Bronchial epithelial cell (primary cell): Measurements from ENCODE around the gene DGKA. TPM values are rescaled to one million over a fixed set of nuclear protein-coding genes. Genes with fewer than 3 reads are reported as not detected.
A peak's percentile ranks its signal among the peaks of the same experiment; 100 is the strongest.
"Not testable (repeated sequence)": the region's sequence is repeated elsewhere in the genome, so short reads cannot be mapped to it uniquely, and the experiment has no call there.

Experiments
- DNase-seq: peaks from one replicate; pipeline ENCODE4 v3.0.0-alpha.2; 2010; ENCODE audit warnings: low read depth
- FAIRE-seq: peaks from 2 replicates; lab custom pipeline; 2011; peaks lifted over from hg19 to GRCh38; lab: Jason Lieb, UNC
- H3K27me3 ChIP-seq: 2 replicates; pipeline ENCODE4 v1.5.1; 2011; ENCODE audit warnings: low read length; ENCODE audit not compliant: control insufficient read depth, insufficient read depth
- H3K36me3 ChIP-seq: 2 replicates; pipeline ENCODE4 v1.5.1; 2011; ENCODE audit warnings: low read length; ENCODE audit not compliant: control insufficient read depth, insufficient read depth
- H3K4me3 ChIP-seq: 2 replicates; pipeline ENCODE4 v1.5.1; 2011; ENCODE audit warnings: mild to moderate bottlenecking, low read depth, low read length, control low read depth
- total RNA-seq: library from RNA; depleted of rRNA; stranded (reverse); fragments of >200 nt; gene quantifications from 2 replicates; pipeline ENCODE4 v1.2.1, GENCODE V29; 2014
- TF ChIP-seq, protein P1 (sequence below): IDR thresholded peaks from 2 replicates; pipeline ENCODE4 v1.5.1; 2011; ENCODE audit warnings: mild to moderate bottlenecking, moderate library complexity, low read length, control low read depth, inconsistent platforms; ENCODE audit not compliant: insufficient read depth, severe bottlenecking

DGKA gene
- total RNA-seq, 1 donor from 2014 or later: 81.9 TPM

DNA sequence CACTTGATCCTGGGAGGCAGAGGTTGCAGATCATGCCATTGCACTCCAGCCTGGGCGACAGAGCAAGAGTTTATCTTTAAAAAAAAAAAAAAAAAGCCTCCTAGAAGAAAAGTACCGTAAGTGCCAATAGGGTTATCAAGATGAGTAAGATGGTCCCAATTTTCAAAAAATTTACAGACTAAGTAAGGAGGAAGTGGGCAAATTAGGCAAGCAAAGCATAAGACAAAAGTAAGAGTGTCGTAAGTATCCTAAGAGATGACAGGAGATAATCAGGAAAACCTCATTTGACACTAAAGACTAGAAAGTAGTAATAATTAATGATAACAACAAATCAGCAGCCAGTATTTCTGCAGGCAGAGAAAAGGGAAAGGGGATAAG, 15.5 kb upstream of the DGKA start:
- no peaks in the 10 kb centered on the region for H3K27me3 ChIP-seq
- peaks cover 3% of the 10 kb centered on the region for H3K36me3 ChIP-seq
- FAIRE-seq (no peak), DNase-seq (no peak)
- TF ChIP-seq, protein P1, sequence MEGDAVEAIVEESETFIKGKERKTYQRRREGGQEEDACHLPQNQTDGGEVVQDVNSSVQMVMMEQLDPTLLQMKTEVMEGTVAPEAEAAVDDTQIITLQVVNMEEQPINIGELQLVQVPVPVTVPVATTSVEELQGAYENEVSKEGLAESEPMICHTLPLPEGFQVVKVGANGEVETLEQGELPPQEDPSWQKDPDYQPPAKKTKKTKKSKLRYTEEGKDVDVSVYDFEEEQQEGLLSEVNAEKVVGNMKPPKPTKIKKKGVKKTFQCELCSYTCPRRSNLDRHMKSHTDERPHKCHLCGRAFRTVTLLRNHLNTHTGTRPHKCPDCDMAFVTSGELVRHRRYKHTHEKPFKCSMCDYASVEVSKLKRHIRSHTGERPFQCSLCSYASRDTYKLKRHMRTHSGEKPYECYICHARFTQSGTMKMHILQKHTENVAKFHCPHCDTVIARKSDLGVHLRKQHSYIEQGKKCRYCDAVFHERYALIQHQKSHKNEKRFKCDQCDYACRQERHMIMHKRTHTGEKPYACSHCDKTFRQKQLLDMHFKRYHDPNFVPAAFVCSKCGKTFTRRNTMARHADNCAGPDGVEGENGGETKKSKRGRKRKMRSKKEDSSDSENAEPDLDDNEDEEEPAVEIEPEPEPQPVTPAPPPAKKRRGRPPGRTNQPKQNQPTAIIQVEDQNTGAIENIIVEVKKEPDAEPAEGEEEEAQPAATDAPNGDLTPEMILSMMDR: no peak
- no peak overlapping the region for H3K4me3 ChIP-seq

DNA sequence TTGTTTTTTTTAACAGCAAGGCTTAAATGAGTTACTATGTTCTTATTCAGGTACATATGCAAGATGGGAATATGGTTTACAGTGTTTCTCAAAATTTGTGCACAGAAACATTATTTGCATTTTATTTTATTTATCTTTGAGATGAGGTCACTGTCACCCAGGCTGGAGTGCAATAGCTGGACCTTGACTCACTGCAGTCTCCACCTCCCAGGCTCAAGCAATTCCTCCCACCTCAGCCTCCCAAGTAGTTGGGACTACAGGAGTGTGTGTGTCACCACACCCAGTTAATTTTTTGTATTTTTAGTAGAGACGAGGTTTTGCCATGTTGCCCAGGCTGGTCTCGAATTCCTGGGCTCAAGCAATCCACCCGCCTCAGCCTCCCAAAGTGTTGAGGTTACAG, 11.9 kb upstream of the DGKA start:
- DNase-seq, H3K36me3 ChIP-seq, H3K27me3 ChIP-seq, H3K4me3 ChIP-seq, FAIRE-seq: not testable (repeated sequence)

DNA sequence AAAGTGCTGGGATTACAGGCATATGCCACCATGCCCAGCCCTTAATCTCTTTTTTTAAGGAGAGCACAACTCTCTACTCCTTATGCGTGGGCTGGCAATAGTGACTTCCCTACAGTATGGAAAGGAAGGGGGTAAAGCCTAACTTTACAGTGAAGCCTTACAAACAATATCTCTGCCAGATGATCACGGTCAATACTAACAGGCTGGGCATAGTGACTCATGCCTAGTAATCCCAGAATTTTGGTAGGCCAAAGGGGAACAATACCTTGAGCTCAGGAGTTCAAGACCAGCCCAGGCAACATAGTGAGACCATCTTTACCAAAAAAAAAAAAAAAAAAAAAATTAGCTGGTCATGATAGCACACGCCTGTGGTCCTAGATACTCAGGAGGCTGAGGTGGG, 8.8 kb upstream of the DGKA start:
- H3K36me3 ChIP-seq: peaks cover 1% of the 10 kb centered on the region
- FAIRE-seq: no peak
- no peak overlapping the region for H3K4me3 ChIP-seq
- TF ChIP-seq, protein P1: no peak
- no peak for DNase-seq
- H3K27me3 ChIP-seq: no peaks in the 10 kb centered on the region

DNA sequence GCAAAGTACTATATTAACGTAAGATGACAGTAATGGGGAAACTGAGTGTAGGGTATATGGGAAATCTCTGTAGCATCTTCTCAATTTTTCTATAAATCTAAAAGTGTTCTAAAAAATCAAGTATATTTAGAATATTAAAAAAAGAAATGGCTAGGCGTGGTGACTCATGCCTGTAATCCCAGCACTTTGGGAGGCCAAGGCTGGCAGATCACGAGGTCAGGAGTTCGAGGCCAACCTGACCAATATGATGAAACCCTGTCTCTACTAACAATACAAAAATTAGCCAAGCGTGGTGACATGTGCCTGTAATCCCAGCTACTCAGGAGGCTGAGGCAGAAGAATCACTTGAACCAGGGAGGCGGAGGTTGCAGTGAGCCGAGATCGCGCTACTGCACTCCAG, 7.3 kb upstream of the DGKA start:
- not testable (repeated sequence) for H3K27me3 ChIP-seq, FAIRE-seq, H3K36me3 ChIP-seq, DNase-seq, H3K4me3 ChIP-seq

DNA sequence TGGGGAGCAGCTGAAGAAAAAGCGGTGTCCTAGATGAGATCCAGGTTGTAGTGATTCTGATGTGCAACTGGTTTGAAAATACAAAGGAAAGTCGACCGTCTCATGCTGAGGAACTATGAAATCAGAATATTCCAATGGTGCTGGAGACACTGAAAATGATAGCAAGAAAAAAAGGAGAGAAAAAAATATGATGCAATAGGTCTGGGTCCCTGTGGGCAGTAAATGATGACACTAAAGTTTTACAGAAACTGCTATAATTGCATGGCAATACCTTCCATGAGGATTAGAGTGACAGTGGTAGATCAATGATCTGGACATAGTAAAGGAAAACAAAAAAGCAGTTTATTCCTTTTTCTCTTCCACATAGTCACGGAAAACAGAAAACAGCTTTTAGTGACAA, 5.6 kb upstream of the DGKA start:
- no peak for FAIRE-seq
- peaks cover 1% of the 10 kb centered on the region for H3K36me3 ChIP-seq
- H3K4me3 ChIP-seq: no peak overlapping the region
- no peaks in the 10 kb centered on the region for H3K27me3 ChIP-seq
- TF ChIP-seq, protein P1: no peak
- DNase-seq: no peak

DNA sequence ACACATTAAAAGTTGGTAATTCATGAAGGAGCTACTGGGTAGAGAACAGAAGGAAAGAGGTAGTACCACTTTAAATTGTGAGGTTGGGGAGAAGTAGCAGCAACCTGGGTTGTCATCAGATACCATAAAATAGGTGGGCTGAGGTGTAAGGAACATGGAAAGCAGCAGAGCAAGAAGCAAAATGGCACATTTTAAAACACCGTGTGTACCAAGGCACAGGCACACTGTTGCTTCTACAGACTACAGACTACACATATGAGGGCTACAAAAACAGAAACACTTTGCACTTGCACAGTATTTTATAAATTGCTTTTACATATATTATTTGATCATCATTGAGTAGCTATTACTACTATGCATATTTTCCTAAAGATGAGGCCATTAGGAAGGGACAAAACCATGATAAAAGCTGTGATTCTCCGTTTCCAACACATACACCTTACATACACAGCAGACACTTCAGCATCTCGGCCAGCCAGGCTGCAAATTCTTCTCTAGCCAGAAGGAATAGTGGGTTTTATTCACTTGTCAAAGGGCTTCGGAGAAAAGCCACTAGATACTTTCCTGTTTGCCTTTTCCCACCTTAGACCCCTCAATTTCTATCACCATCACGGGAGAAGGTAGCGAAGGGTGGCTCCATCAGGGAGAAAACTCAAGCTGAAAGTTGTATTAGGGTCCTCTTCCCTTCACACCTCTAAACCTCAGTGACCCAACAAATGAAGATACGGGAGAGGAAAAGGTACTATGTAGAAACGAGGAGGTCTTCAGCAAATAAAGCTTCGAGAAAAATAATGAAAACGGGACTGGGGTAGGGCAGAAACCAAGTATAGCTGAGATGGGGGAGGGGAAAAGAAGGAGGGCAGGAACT, 4.9 kb upstream of the DGKA start:
- FAIRE-seq: no peak
- TF ChIP-seq, protein P1: no peak
- H3K27me3 ChIP-seq: no peaks in the 10 kb centered on the region

More for the DNA sequence above, 4.9 kb upstream of the DGKA start:
- Histone ChIP-seq H3K4me3 (peak overlapping the region; percentile 48), H3K36me3 (peaks cover 1% of the 10 kb centered on the region)
- no peak for DNase-seq
